HS-27A (cell line): Measurements from ENCODE around the gene RAB6A.
"Not testable (repeated sequence)": the region's sequence is repeated elsewhere in the genome, so short reads cannot be mapped to it uniquely, and the experiment has no call there.

Source experiments
- DNase-seq: peaks from one replicate; pipeline ENCODE4 v3.0.0-alpha.2; 2012; ENCODE audit warnings: low read depth, missing footprints

RAB6A gene

GRCh38 chr11:73760679-73761402, at the start of gene RAB6A:
RAB6A (minus strand) TSS chr11:73761074; CDS start chr11:73760635, 439 bp downstream.
- DNase-seq: peak; percentile 99

GRCh38 chr11:73810637-73811036, 49.8 kb upstream of the RAB6A start:
- no peak for DNase-seq

- DNase-seq: no peak
These were observed 47.2 kb upstream of the RAB6A start for GRCh38 chr11:73808052-73808451.

- no peak for DNase-seq
These were observed 43.8 kb upstream of the RAB6A start for GRCh38 chr11:73804712-73805111.

- DNase-seq: no peak
These were observed 40.3 kb upstream of the RAB6A start for GRCh38 chr11:73801136-73801535.

- DNase-seq: no peak
These were observed 39.5 kb upstream of the RAB6A start for GRCh38 chr11:73800276-73800806.

- DNase-seq: no peak
These were observed 36.6 kb upstream of the RAB6A start for GRCh38 chr11:73797457-73797856.

GRCh38 chr11:73795925-73796632, 35.2 kb upstream of the RAB6A start:
- no peak for DNase-seq

- DNase-seq: no peak
These were observed 31.7 kb upstream of the RAB6A start for GRCh38 chr11:73792584-73792983.

GRCh38 chr11:73789279-73789670, 28.4 kb upstream of the RAB6A start:
- no peak for DNase-seq

- DNase-seq: peak; percentile 90
These were observed 27.0 kb upstream of the RAB6A start, which contains the start of gene MRPL48 for GRCh38 chr11:73787643-73788558. MRPL48 (plus strand) TSS chr11:73787874; CDS start chr11:73787972, 98 bp downstream.

- DNase-seq: no peak
These were observed 26.3 kb upstream of the RAB6A start for GRCh38 chr11:73787051-73787642.

- not testable (repeated sequence) for DNase-seq
These were observed 24.6 kb upstream of the RAB6A start for GRCh38 chr11:73785467-73785866.

- DNase-seq: no peak
These were observed 23.9 kb upstream of the RAB6A start for GRCh38 chr11:73784734-73785133.

- DNase-seq: no peak
These were observed 23.3 kb upstream of the RAB6A start for GRCh38 chr11:73784080-73784634.

GRCh38 chr11:73783483-73784020, 22.7 kb upstream of the RAB6A start:
- no peak for DNase-seq

GRCh38 chr11:73781303-73781702, 20.4 kb upstream of the RAB6A start:
- DNase-seq: no peak

- peak; percentile 98 for DNase-seq
These were observed 18.4 kb upstream of the RAB6A start for GRCh38 chr11:73779084-73779902.

GRCh38 chr11:73770811-73771210, 9.9 kb upstream of the RAB6A start:
- not testable (repeated sequence) for DNase-seq

- DNase-seq: no peak
These were observed 5.9 kb upstream of the RAB6A start for GRCh38 chr11:73766763-73767162.
